Measurements from ENCODE around the gene WDR5. TPM values are rescaled to one million over a fixed set of nuclear protein-coding genes. Genes with fewer than 3 reads are reported as not detected.

Gene WDR5
- total and polyA plus RNA-seq, 12 donors = 14.0 to 22.5 (median 17.8) TPM

GRCh38 chr9:134158242-134158641 lies 22.4 kb downstream of the WDR5 start:
- Histone ChIP-seq H3K27ac (no peak overlapping the region), H3K4me1 (peaks cover 0 to 9% (median 5%) of the 10 kb centered on the region in 9 donors), H3K27me3 (no peaks in the 10 kb centered on the region), H3K4me3 (no peak overlapping the region), H3K9me3 (no peaks in the 10 kb centered on the region), H3K36me3 (peaks cover 0 to 75% (median 34%) of the 10 kb centered on the region in 9 donors)
- no peak for TF ChIP-seq CTCF (IDR thresholded peaks at IDR 0.05)
- WGBS, 2 donors = 87 to 88% methylated on average over 17 of the region's 17 CpGs
- intact Hi-C loops (cut with DNase I) = loop anchor here in 1 of 10 donors (10.0 kb wide), 1 partner anchor 587 kb away; no protein-coding TSS in a partner anchor
- DNase-seq = no peak
- ATAC-seq = no peak

GRCh38 chr9:134158753-134159392 lies 23.0 kb downstream of the WDR5 start:
- no peak for TF ChIP-seq CTCF (IDR thresholded peaks at IDR 0.05)
- H3K9me3 ChIP-seq = no peaks in the 10 kb centered on the region
- no peaks in the 10 kb centered on the region for H3K27me3 ChIP-seq
- 94% methylated on average over 20 of the region's 20 CpGs for WGBS, 2 donors
- intact Hi-C loops (cut with DNase I) = loop anchor here in 1 of 10 donors (10.0 kb wide), 1 partner anchor 586 kb away; no protein-coding TSS in a partner anchor
- H3K4me1 ChIP-seq = peaks cover 0 to 15% (median 10%) of the 10 kb centered on the region in 9 donors
- no peak overlapping the region for H3K27ac ChIP-seq
- peaks cover 0 to 68% (median 30%) of the 10 kb centered on the region in 9 donors for H3K36me3 ChIP-seq
- no peak for DNase-seq
- H3K4me3 ChIP-seq = no peak overlapping the region
- no peak for ATAC-seq

- H3K27ac ChIP-seq = no peak overlapping the region
These were observed 23.8 kb downstream of the WDR5 start for GRCh38 chr9:134159566-134160245.

More at GRCh38 chr9:134159566-134160245, 23.8 kb downstream of the WDR5 start:
- no peak for DNase-seq
- no peak for TF ChIP-seq CTCF (IDR thresholded peaks at IDR 0.05)
- 86 to 95% methylated on average over 20 of the region's 20 CpGs for WGBS, 2 donors
- intact Hi-C loops (cut with DNase I) = loop anchor here in 1 of 10 donors (10.0 kb wide), 1 partner anchor 585 kb away; no protein-coding TSS in a partner anchor
- ATAC-seq = no peak
- no peaks in the 10 kb centered on the region for H3K9me3 ChIP-seq
- H3K4me3 ChIP-seq = no peak overlapping the region
- H3K4me1 ChIP-seq = peaks cover 0 to 17% (median 10%) of the 10 kb centered on the region in 9 donors
- peaks cover 0 to 60% (median 22%) of the 10 kb centered on the region in 9 donors for H3K36me3 ChIP-seq
- H3K27me3 ChIP-seq = no peaks in the 10 kb centered on the region

All from heart right ventricle (tissue), 16 donors.